ENCODE measurements around the gene SEPTIN8. TPM values are rescaled to one million over a fixed set of nuclear protein-coding genes. Genes with fewer than 3 reads are reported as not detected.

The SEPTIN8 gene
- total and polyA plus RNA-seq, 2 of the 8 experiments (the other 6 are each of a cell fraction or from before 2014, with no cell fraction given) = 21.2 to 33.0 TPM

DNA sequence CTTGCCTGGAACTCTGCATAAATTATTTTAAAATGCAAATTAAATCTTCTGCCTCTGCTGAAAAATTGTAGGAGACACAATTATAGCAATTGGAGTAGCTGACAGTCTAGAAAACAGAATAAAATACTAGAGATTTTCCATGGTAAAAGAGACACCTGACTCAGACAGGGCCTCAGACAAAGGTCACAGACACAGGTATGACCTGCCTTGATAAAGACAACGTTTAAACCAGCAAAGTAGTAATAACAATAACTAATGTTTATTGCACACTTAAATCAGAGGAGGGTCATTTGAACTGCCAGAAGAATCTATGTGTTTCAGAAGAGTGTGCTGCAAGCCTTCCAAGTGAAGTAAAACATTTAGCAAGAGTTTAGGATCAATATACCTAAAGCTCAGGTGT lies 40.0 kb upstream of the SEPTIN8 start:
- no peak overlapping the region for H2BK20ac ChIP-seq (ENCODE audit: low read length)
- TF ChIP-seq TAF1 (IDR thresholded peaks at IDR 0.05; ENCODE audit: low read depth, low read length) (no peak), TEAD4 (IDR thresholded peaks at IDR 0.05; ENCODE audit: low read depth, low read length) (no peak), EP300 (IDR thresholded peaks at IDR 0.05; ENCODE audit: borderline replicate concordance in 1 of 2, low read depth in 2 of 2, low read length in 2 of 2) (no peak), EGR1 (IDR thresholded peaks at IDR 0.05; ENCODE audit: borderline replicate concordance, low read depth, low read length) (no peak), SP1 (IDR thresholded peaks at IDR 0.05; ENCODE audit: low read depth, low read length) (no peak)
- no peak overlapping the region for H3K4ac ChIP-seq (replicated peaks; ENCODE audit: insufficient read length, low read depth, low read length)
- H3K9ac ChIP-seq (replicated peaks in 1 of 4; ENCODE audit: extremely low read depth in 1 of 4, low read depth in 3 of 4, low read length in 3 of 4) = no peak overlapping the region
- H3K36me3 ChIP-seq (ENCODE audit: control insufficient read depth in 2 of 4, insufficient read depth in 4 of 4, low read length in 3 of 4) = peaks cover 0 to 4% (median 0%) of the 10 kb centered on the region in 4 experiments; a peak in 1 of 8 replicates
- no peak overlapping the region for H2BK120ac ChIP-seq (replicated peaks; ENCODE audit: low read depth, low read length)
- H3K23me2 ChIP-seq (ENCODE audit: low read depth, low read length) = peaks cover 4% of the 10 kb centered on the region; the same call in 1 of the 2 replicates
- no peak overlapping the region for H2AFZ ChIP-seq (ENCODE audit: low read length)
- peaks cover 0 to 9% of the 10 kb centered on the region in 2 experiments; a peak in 2 of 4 replicates for H3K9me3 ChIP-seq (ENCODE audit: insufficient read depth in 2 of 2, low read depth in 1 of 2, low read length in 1 of 2)
- H3K79me1 ChIP-seq (ENCODE audit: low read depth, low read length) = no peaks in the 10 kb centered on the region
- H3K4me2 ChIP-seq (ENCODE audit: insufficient read depth in 1 of 2, low read depth in 2 of 2, low read length in 2 of 2) = no peak overlapping the region
- H3K79me2 ChIP-seq (ENCODE audit: control insufficient read depth in 1 of 2, insufficient read depth in 2 of 2, low read length in 2 of 2) = no peaks in the 10 kb centered on the region
- no peak overlapping the region for H3K56ac ChIP-seq (replicated peaks; ENCODE audit: insufficient read length, low read depth, low read length)
- H3K27me3 ChIP-seq (replicated peaks in 1 of 4; ENCODE audit: control insufficient read depth in 3 of 4, extremely low read depth in 1 of 4, insufficient read depth in 3 of 4, low read length in 3 of 4) = peaks cover 30 to 47% (median 42%) of the 10 kb centered on the region in 4 experiments
- FAIRE-seq = no peak
- WGBS, 2 experiments (ENCODE audit: extremely low coverage in 1 of 2, insufficient coverage in 1 of 2, insufficient read length in 1 of 2, insufficient replicate concordance in 2 of 2, low coverage in 1 of 2, low lambda C conversion rate in 2 of 2, missing lambda C conversion rate in 1 of 2) = 80% methylated on average over 1 of the region's 1 CpG; no CpG with 5 or more reads in 1 of the 2 experiments
- peaks cover 0 to 3% (median 0%) of the 10 kb centered on the region in 4 experiments; a peak in 2 of 7 replicates for H3K4me1 ChIP-seq (replicated peaks in 1 of 4; ENCODE audit: control insufficient read depth in 3 of 4, insufficient read depth in 4 of 4, low read length in 3 of 4)
- H4K91ac ChIP-seq (replicated peaks; ENCODE audit: insufficient read length, low read length) = no peak overlapping the region
- no peak overlapping the region for H3K4me3 ChIP-seq (ENCODE audit: extremely low read depth in 1 of 4, insufficient read depth in 2 of 4, low read depth in 3 of 4, low read length in 4 of 4)
- no peak overlapping the region for H3K14ac ChIP-seq (ENCODE audit: insufficient read length)
- no peak for DNase-seq (ENCODE audit: low read depth in 1 of 2, low spot score in 2 of 2)
- H4K5ac ChIP-seq (ENCODE audit: insufficient read length, low read depth, low read length) = no peak overlapping the region
- H2BK5ac ChIP-seq (ENCODE audit: low read depth, low read length) = no peak overlapping the region
- no peak overlapping the region for H2BK15ac ChIP-seq (ENCODE audit: low read length)
- H2BK12ac ChIP-seq (ENCODE audit: low read depth, low read length) = no peak overlapping the region
- H4K8ac ChIP-seq (ENCODE audit: extremely low read depth, insufficient read depth, low read length) = no peak overlapping the region
- no peak overlapping the region for H3K23ac ChIP-seq (ENCODE audit: insufficient read length)
- H3K18ac ChIP-seq (ENCODE audit: extremely low read depth, low read length) = no peak overlapping the region
- H3K27ac ChIP-seq (ENCODE audit: low read depth, low read length) = no peak overlapping the region
- CTCF ChIA-PET (ENCODE audit: partially characterized antibody) = interaction anchor here (1.1 to 25.6 kb wide), 8 partner anchors 8 to 290 kb away, joined by 3 to 465 read pairs (median 52); partner anchors contain the start of genes CCNI2, GDF9, LEAP2 and SHROOM1
- no peak overlapping the region for H2AK5ac ChIP-seq (ENCODE audit: low read depth, low read length)
- POLR2A ChIA-PET (ENCODE audit: partially characterized antibody) = no interaction called here
- peaks cover 0 to 5% of the 10 kb centered on the region in 2 experiments for H4K20me1 ChIP-seq (replicated peaks in 1 of 2; ENCODE audit: control insufficient read depth in 1 of 2, insufficient read depth in 2 of 2, low read length in 2 of 2)

All from H1 (cell line).